GM21576 (cell line): ENCODE measurements around the gene C2CD4C.
"Not testable (repeated sequence)": the region's sequence is repeated elsewhere in the genome, so short reads cannot be mapped to it uniquely, and the experiment has no call there.

Experiments
- ATAC-seq: cut with Tn5 transposase; IDR thresholded peaks from one replicate; pipeline ENCODE4 v1.9.1; 2021; ENCODE audit warnings: mild to moderate bottlenecking, moderate library complexity; ENCODE audit not compliant: unreplicated experiment

Gene C2CD4C

GRCh38 chr19:418761-419671, 10.1 kb upstream of the C2CD4C start:
- no peak for ATAC-seq

GRCh38 chr19:416416-416815, 7.5 kb upstream of the C2CD4C start:
- ATAC-seq, result no peak

GRCh38 chr19:415292-415691, 6.3 kb upstream of the C2CD4C start:
- no peak for ATAC-seq

GRCh38 chr19:413756-414420, 4.9 kb upstream of the C2CD4C start:
- ATAC-seq, result no peak

- ATAC-seq, result no peak
These were observed 3.7 kb upstream of the C2CD4C start for GRCh38 chr19:412356-413355.

GRCh38 chr19:411723-412355, 2.9 kb upstream of the C2CD4C start:
- ATAC-seq, result no peak

- not testable (repeated sequence) for ATAC-seq
These were observed 2.3 kb upstream of the C2CD4C start for GRCh38 chr19:411121-411722.

- ATAC-seq, result no peak
These were observed 1.4 kb upstream of the C2CD4C start for GRCh38 chr19:410243-410781.

- ATAC-seq, result no peak
These were observed 732 bp upstream of the C2CD4C start for GRCh38 chr19:409516-410242.

- no peak for ATAC-seq
These were observed 476 bp downstream of the C2CD4C start for GRCh38 chr19:408441-408901.

GRCh38 chr19:407511-408440, 1.2 kb downstream of the C2CD4C start:
- ATAC-seq, result no peak

GRCh38 chr19:406971-407510, 1.9 kb downstream of the C2CD4C start:
- no peak for ATAC-seq

GRCh38 chr19:406135-406781, 2.7 kb downstream of the C2CD4C start:
- no peak for ATAC-seq

- ATAC-seq, result no peak
These were observed 3.6 kb downstream of the C2CD4C start for GRCh38 chr19:405121-405965.

GRCh38 chr19:403221-404027, 5.5 kb downstream of the C2CD4C start:
- ATAC-seq, result no peak
